NCI-H345 (cell line): ENCODE results near the gene CACNB2.

Experiments
- DNase-seq: peaks from one replicate; lab custom pipeline; 2025; lab: John Stamatoyannopoulos, UW

CACNB2 gene

DNA sequence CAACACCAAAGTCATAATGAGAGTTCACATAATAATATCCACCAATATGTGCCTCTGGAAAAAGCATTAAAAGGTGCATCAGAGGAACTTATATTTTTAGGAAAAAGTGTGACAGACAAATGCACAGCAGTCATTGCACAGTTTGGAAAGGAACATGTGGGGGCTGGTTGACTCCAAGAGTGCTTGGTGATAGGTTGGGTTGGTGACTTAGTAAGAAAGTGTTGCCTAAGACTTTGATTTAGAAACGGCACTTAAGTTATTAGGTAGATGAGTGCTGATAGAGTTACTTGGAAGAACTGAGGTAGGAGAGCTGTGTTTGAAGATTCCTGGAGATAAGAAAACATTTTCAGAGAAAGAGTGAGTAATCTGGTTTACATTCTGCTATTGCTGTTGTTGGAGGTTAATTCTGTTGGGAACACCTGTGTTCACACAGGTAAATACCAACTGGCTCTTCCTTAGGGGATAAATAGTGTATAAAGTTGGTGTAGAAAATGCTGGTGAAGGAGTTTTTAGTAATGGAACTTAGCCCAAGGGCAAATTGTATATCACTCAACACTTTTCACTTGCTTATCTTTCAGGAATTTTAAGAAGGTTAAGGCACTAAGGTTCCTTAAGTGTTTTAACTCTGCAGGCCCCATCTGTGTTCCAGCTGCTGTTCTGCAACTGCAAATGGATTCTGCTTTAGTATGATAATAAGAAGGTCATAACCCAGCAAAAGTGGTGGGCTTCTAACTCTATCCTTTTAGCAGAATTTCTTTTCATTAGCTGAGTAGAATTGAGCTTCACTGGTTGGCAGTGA, 315.1 kb downstream of the CACNB2 start:
- DNase-seq, result no peak

- no peak for DNase-seq
These were observed 316.8 kb downstream of the CACNB2 start for GRCh38 chr10:18456984-18457383.

DNA sequence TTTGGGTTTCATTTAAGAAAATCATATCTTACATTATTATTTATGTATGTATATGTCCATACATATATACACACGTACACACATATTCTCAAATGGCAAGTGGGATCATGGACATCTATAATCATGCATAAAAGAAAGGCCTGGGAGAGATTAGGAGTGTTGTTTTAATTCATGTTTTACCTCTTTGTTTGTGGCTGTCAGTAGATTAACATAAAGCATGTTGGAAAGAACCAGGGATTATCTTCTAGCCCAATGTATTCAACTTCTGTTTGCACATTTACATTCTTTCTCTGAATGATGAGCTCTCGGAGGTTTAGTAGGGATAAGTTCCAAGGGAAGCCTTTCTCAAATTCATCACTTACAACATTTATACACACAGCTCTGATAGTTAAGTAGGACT, 319.8 kb downstream of the CACNB2 start:
- no peak for DNase-seq

- no peak for DNase-seq
These were observed 323.5 kb downstream of the CACNB2 start for GRCh38 chr10:18463673-18464211.

DNA sequence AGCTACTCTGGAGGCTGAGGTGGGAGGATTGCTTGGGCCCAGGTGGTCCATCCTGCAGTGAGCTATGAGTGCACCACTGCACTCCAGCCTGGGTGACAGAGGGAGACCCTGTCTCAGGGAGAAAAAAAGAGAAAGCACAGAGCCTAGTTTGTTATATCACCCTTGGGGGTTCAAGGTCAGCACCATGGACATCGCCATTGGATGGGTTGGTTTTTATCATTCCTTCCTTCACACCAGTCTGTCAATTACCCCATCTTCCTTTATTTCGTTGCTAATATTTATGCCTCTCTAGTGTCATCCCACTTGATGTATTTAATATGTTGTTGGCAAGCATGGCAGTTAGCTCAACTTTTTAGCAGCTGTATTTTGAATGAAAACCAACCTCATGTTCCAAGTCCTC, 328.9 kb downstream of the CACNB2 start:
- no peak for DNase-seq

DNA sequence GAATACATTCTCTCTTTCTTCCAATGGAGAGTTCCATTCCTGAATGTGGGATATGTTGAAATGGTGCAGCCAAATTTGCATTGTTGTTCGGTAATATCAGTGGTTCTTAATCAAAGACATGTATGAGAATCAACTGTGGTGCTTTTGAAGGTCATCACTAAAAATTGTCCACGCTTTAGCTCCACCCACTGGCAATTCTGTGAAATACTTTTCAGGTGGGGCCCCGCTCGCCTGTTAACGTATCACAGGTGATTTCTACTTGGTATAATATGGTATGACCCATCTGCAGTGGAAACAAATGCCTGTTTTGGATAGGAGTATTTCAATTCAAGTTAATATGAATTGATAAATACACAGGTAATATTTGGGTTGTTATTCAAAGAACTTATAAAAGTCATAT, 332.8 kb downstream of the CACNB2 start:
- no peak for DNase-seq

GRCh38 chr10:18473424-18474117, 333.3 kb downstream of the CACNB2 start:
- DNase-seq, result no peak

- DNase-seq, result no peak
These were observed 333.9 kb downstream of the CACNB2 start for GRCh38 chr10:18474118-18474455.

DNA sequence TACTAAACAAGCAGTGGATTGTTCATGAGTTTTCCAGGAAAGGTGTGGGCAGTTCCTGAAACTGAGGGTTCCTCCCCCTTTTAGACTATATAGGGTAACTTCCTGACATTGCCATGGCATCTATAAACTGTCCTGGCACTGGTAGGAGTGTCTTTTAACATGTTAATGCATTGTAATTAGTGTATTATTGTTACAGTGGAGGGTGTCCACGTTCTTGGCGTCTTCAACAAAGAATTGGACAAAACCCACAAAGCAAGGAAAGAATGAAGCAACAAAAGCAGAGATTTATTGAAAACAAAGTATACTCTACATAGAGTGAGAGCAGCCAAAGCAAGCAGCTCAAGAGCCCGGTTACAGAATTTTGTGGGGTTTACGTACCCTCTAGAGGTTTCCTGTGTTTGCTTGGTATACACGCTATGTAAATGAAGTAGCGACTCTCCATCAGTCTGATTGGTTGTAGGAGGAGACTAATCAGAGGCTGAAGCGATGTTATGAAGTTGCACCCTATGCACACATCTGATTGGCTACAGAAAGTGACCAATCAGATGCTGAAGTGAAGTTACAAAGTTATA, 335.9 kb downstream of the CACNB2 start:
- DNase-seq, result no peak

GRCh38 chr10:18478354-18478753, 338.1 kb downstream of the CACNB2 start:
- no peak for DNase-seq

- DNase-seq, result no peak
These were observed 339.3 kb downstream of the CACNB2 start for GRCh38 chr10:18479502-18479901.

GRCh38 chr10:18483516-18484186, 343.4 kb downstream of the CACNB2 start:
- DNase-seq, result no peak

DNA sequence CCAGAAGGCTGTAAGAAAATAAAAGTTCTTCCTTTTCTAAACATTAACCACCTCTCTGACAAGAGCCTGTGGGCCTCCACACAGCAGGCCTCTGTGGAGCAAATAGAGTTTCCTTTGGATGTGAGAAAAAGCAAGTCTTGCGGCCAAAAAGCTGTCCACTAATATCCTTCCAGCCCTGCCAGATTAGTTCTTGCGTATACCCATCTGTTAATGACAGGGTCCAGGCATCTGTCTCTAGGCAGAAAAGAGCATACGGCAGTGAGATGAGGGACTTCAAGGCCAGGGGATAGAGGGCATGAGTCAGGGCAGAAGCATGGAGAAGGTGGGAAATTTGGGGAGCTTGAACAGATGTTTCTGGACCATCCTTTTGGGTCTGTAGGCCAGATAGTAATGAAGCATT, 346.2 kb downstream of the CACNB2 start:
- DNase-seq, result no peak

- no peak for DNase-seq
These were observed 350.5 kb downstream of the CACNB2 start for GRCh38 chr10:18490755-18491154.

DNA sequence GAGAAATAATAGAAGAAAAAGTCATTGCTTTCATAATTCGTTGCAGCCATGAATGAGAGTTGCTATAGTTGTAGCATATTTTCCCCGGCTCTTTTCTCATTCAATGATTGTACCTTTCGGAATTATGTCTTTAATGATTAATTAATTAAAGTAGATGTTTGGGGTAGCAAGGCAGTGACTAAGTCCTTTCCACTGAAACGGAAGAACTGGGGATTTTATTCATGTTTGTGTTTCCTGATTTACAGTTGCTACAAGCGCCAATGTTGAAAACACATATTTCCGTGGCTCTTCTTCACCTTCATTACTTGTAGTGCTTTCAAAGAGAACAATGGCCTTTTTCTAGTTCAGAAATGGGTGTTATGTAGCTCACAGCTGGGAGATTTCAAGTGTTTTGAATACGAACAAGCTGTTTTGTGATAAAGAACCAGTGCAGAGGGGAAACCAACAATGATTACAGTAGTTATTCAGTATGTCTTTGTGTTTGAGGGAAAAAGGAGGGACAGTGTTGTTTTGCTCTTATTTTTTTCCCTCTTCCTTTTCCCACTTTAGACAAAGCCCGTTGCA, 357.7 kb downstream of the CACNB2 start:
- DNase-seq, result no peak

- DNase-seq, result no peak
These were observed 358.8 kb downstream of the CACNB2 start for GRCh38 chr10:18498998-18499397.

GRCh38 chr10:18500576-18500975, 360.4 kb downstream of the CACNB2 start:
- DNase-seq, result no peak

- no peak for DNase-seq
These were observed 361.0 kb downstream of the CACNB2 start for GRCh38 chr10:18501198-18501597.

GRCh38 chr10:18501629-18502028, 361.4 kb downstream of the CACNB2 start:
- DNase-seq, result no peak

DNA sequence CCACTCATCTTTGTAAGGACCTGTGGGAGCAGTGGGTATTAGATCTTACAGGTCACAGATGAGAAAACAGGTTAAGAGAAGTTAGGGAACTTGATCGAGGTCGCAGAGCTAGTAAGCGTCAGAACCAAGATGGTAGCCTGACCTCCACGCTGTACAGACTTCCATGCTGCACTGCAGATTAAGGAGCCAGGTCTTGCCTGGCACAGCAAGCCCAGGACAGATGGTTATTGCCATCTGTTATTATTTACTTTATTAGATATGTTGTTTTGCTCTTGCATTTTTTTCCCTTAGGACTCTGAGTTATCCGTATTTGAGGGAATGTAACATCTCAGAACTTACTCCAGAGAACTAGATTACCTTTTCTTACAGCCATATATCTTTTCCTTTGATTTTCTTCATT, 363.9 kb downstream of the CACNB2 start:
- no peak for DNase-seq

GRCh38 chr10:18505456-18506118, 365.4 kb downstream of the CACNB2 start:
- no peak for DNase-seq

DNA sequence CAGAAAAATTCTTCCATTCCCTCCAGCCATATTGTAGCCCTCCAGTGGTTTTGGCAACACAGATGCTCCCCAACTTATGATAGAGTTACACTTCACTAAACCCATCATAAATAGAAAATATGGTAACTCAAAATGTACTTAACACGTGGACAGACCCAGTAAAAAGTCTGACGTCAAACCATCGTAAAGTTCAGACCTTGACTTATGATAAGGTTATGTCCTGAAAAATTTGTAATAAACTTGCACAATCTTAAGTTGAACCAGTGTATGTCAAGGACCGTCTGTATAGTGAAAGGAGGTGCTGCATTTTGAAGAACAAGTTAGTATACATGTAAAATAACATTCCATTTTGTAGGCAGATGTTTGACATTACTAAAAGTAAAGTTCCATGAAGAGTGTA, 368.4 kb downstream of the CACNB2 start:
- no peak for DNase-seq
